Measurements from ENCODE around the gene C2CD4C.
"Not testable (repeated sequence)": the region's sequence is repeated elsewhere in the genome, so short reads cannot be mapped to it uniquely, and the experiment has no call there.

The C2CD4C gene

GRCh38 chr19:438416-438958, 29.5 kb upstream of the C2CD4C start:
- no peak for DNase-seq

- no peak for DNase-seq
Measured at GRCh38 chr19:437041-437440, 28.1 kb upstream of the C2CD4C start.

- no peak for DNase-seq
Measured at GRCh38 chr19:436413-436950, 27.5 kb upstream of the C2CD4C start.

GRCh38 chr19:435707-436412, 26.9 kb upstream of the C2CD4C start:
- no peak for DNase-seq

- no peak for DNase-seq
Measured at GRCh38 chr19:435056-435706, 26.2 kb upstream of the C2CD4C start.

GRCh38 chr19:434152-434960, 25.4 kb upstream of the C2CD4C start:
- no peak for DNase-seq

- no peak for DNase-seq
Measured at GRCh38 chr19:430701-431100, 21.8 kb upstream of the C2CD4C start.

GRCh38 chr19:428149-428548, 19.2 kb upstream of the C2CD4C start:
- no peak for DNase-seq

- DNase-seq: not testable (repeated sequence)
Measured at GRCh38 chr19:427675-428074, 18.7 kb upstream of the C2CD4C start.

GRCh38 chr19:426725-427445, 17.9 kb upstream of the C2CD4C start:
- DNase-seq: no peak

- no peak for DNase-seq
Measured at GRCh38 chr19:425056-425455, 16.1 kb upstream of the C2CD4C start.

GRCh38 chr19:424546-424945, 15.6 kb upstream of the C2CD4C start:
- DNase-seq: no peak

- DNase-seq: no peak
Measured at GRCh38 chr19:423691-424466, 14.9 kb upstream of the C2CD4C start.

- not testable (repeated sequence) for DNase-seq
Measured at GRCh38 chr19:422917-423226, 13.9 kb upstream of the C2CD4C start.

- DNase-seq: no peak
Measured at GRCh38 chr19:422213-422916, 13.4 kb upstream of the C2CD4C start.

GRCh38 chr19:419721-420515, 11.0 kb upstream of the C2CD4C start:
- no peak for DNase-seq

- no peak for DNase-seq
Measured at GRCh38 chr19:418761-419671, 10.1 kb upstream of the C2CD4C start.

GRCh38 chr19:416416-416815, 7.5 kb upstream of the C2CD4C start:
- no peak for DNase-seq

- no peak for DNase-seq
Measured at GRCh38 chr19:415292-415691, 6.3 kb upstream of the C2CD4C start.
